HepG2 (cell line): ENCODE data around the gene SNX27. TPM values are rescaled to one million over a fixed set of nuclear protein-coding genes. Genes with fewer than 3 reads are reported as not detected.
A peak's percentile ranks its signal among the peaks of the same experiment; 100 is the strongest.

ENCODE experiments used
- ATRX ChIP-seq: sonication (generic); formaldehyde crosslinking; IDR thresholded peaks from 2 replicates; pipeline ENCODE4 v1.4.0; 2020; ENCODE audit warnings: missing genetic modification reagents, borderline replicate concordance
- CCAR2 ChIP-seq: fragments of 200-400 bp; formaldehyde crosslinking; optimal IDR thresholded peaks from 2 replicates; pipeline ENCODE3; 2018; ENCODE audit warnings: low read depth, mild to moderate bottlenecking, low read length, moderate library complexity
- CEBPB ChIP-seq: IDR thresholded peaks from 2 replicates; pipeline ENCODE4 v1.6.1; 2011; ENCODE audit warnings: low read depth, low read length, improper control_type of control experiment, borderline replicate concordance
- GZF1 ChIP-seq: sonication (generic); formaldehyde crosslinking; IDR thresholded peaks from 2 replicates; pipeline ENCODE4 v1.5.1; 2020; ENCODE audit warnings: mild to moderate bottlenecking, missing genetic modification reagents
- HMGXB4 ChIP-seq, 2 experiments: sonication (generic) in 1 of 2; formaldehyde crosslinking in 1 of 2; IDR thresholded peaks; 2 replicates each; pipeline versions ENCODE4 v1.4.0 to v1.6.1; 2018 to 2020; ENCODE audit warnings: missing genetic modification reagents in 2 of 2, borderline replicate concordance in 1 of 2, low read depth in 1 of 2, mild to moderate bottlenecking in 1 of 2, missing biosample characterization in 1 of 2
- JUND ChIP-seq: sonication (generic); formaldehyde crosslinking; IDR thresholded peaks from 2 replicates; pipeline ENCODE4 v1.8.0; 2022; ENCODE audit warnings: mild to moderate bottlenecking, missing genetic modification reagents
- MBNL3 ChIP-seq: fragments of 250-450 bp; sonication (Bioruptor Pico); conservative IDR thresholded peaks from 2 replicates; pipeline ENCODE4 v1.8.0; 2022; ENCODE audit warnings: mild to moderate bottlenecking, inconsistent platforms
- NFE2 ChIP-seq: sonication (generic); formaldehyde crosslinking; IDR thresholded peaks from 2 replicates; pipeline ENCODE4 v1.4.0; 2020; ENCODE audit warnings: missing genetic modification reagents
- RXRA ChIP-seq: sonication (generic); formaldehyde crosslinking; IDR thresholded peaks from 2 replicates; pipeline ENCODE4 v1.5.1; 2020; ENCODE audit warnings: missing genetic modification reagents
- TAF1 ChIP-seq: sonication (generic); formaldehyde crosslinking; IDR thresholded peaks from 2 replicates; pipeline ENCODE4 v1.4.0; 2020; ENCODE audit warnings: missing genetic modification reagents
- TFDP1 ChIP-seq: IDR thresholded peaks from 2 replicates; pipeline ENCODE4 v1.6.1; 2016; ENCODE audit warnings: missing compliant biosample characterization, missing genetic modification reagents, borderline replicate concordance
- ZBTB26 ChIP-seq: IDR thresholded peaks from 2 replicates; pipeline ENCODE4 v1.6.1; 2016; ENCODE audit warnings: missing compliant biosample characterization, missing genetic modification reagents, borderline replicate concordance
- ZFAT ChIP-seq: sonication (generic); formaldehyde crosslinking; conservative IDR thresholded peaks from 2 replicates; pipeline ENCODE4 v1.8.1; 2023; ENCODE audit warnings: missing genetic modification reagents, inconsistent platforms
- ZNF263 ChIP-seq: sonication (generic); formaldehyde crosslinking; IDR thresholded peaks from 2 replicates; pipeline ENCODE4 v1.4.0; 2020; ENCODE audit warnings: missing genetic modification reagents
- ZNF737 ChIP-seq: sonication (generic); formaldehyde crosslinking; IDR thresholded peaks from 2 replicates; pipeline ENCODE4 v1.5.0; 2020; ENCODE audit warnings: missing genetic modification reagents, mild to moderate bottlenecking, borderline replicate concordance
- polyA plus RNA-seq, 8 experiments: library from polyadenylated mRNA; depleted of rRNA in 3 of 8; stranded (reverse) in 7 of 8; unstranded in 1 of 8; fragments of >200 nt; fragmentation: Illumina TruSeq in 4 of 8; extraction: Trizol in 4 of 8; gene quantifications; 2 replicates each; pipeline versions ENCODE4 v1.2.1 to v1.2.3, GENCODE V29; 2011 to 2016; ENCODE audit warnings: low read depth in 4 of 8, missing spikeins in 1 of 8, mixed read lengths in 1 of 8; ENCODE audit not compliant: insufficient read depth in 1 of 8
- total RNA-seq, 5 experiments: library from RNA; depleted of rRNA; stranded (reverse); fragments of >200 nt; fragmentation: Illumina TruSeq; extraction: Trizol; gene quantifications; 2 replicates each; pipeline ENCODE4 v1.2.3, GENCODE V29; 2016; ENCODE audit warnings: low read depth in 1 of 5

The SNX27 gene
- total and polyA plus RNA-seq, 2 of the 13 experiments (the other 11 are each of a cell fraction or from before 2014, with no cell fraction given) = 14.4 to 17.8 TPM

- TF ChIP-seq TFDP1 (CRISPR knock-in tag) (no peak), CEBPB (no peak), ZNF737 (no peak), ZNF263 (CRISPR knock-in tag) (no peak), ZBTB26 (CRISPR knock-in tag) (no peak), ZFAT (CRISPR knock-in tag) (no peak), GZF1 (CRISPR knock-in tag) (no peak), JUND (CRISPR knock-in tag) (no peak), CCAR2 (no peak), MBNL3 (no peak), NFE2 (CRISPR knock-in tag) (no peak), ATRX (CRISPR knock-in tag) (no peak), TAF1 (0 out of 2 replicates have a peak, but pooled peaks have one; percentile 1), RXRA (no peak), HMGXB4 (CRISPR knock-in tag; IDR thresholded peaks at IDR 0.05; ENCODE audit: borderline replicate concordance in 1 of 2, low read depth in 1 of 2) (no peak)
Measured at GRCh38 chr1:151612501-151613281, 841 bp downstream of the SNX27 start (continued).
